Hematopoietic multipotent progenitor cell treated with erythropoietin and hydrocortisone succinate and interleukin-3 and kit ligand, for 6 days (in vitro differentiated cells): ENCODE measurements around the gene RERE.
A peak's percentile ranks its signal among the peaks of the same experiment; 100 is the strongest.
"Not testable (repeated sequence)": the region's sequence is repeated elsewhere in the genome, so short reads cannot be mapped to it uniquely, and the experiment has no call there.

Source experiments
- DNase-seq: peaks from one replicate; pipeline ENCODE4 v3.0.0-alpha.2; 2015

The RERE gene

DNA sequence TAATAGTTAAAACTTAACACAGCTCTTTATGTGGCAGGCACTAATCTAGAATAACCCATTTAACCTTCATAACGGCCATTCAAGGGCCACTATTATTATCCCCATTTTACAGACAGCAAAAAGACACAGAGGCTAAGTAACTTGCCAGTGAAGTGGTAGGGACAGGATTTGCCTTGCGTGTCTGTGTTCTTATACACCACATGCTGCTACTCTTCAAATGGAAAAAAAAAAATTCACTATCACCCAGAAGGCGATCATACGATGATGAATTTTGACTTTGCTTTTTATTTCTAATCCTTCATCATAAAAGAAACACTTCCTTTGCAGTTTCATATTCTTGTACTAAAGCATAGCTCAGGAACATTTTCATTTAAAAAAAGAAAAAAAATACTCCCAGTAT, 65.5 kb downstream of the RERE start:
- DNase-seq: no peak

- DNase-seq: no peak
Observed at GRCh38 chr1:8747879-8748825, 69.3 kb downstream of the RERE start.

GRCh38 chr1:8746554-8746953, 70.9 kb downstream of the RERE start:
- peak; percentile 35 for DNase-seq

GRCh38 chr1:8745749-8746390, 71.6 kb downstream of the RERE start:
- DNase-seq: no peak

- DNase-seq: no peak
Observed at GRCh38 chr1:8745346-8745745, 72.1 kb downstream of the RERE start.

DNA sequence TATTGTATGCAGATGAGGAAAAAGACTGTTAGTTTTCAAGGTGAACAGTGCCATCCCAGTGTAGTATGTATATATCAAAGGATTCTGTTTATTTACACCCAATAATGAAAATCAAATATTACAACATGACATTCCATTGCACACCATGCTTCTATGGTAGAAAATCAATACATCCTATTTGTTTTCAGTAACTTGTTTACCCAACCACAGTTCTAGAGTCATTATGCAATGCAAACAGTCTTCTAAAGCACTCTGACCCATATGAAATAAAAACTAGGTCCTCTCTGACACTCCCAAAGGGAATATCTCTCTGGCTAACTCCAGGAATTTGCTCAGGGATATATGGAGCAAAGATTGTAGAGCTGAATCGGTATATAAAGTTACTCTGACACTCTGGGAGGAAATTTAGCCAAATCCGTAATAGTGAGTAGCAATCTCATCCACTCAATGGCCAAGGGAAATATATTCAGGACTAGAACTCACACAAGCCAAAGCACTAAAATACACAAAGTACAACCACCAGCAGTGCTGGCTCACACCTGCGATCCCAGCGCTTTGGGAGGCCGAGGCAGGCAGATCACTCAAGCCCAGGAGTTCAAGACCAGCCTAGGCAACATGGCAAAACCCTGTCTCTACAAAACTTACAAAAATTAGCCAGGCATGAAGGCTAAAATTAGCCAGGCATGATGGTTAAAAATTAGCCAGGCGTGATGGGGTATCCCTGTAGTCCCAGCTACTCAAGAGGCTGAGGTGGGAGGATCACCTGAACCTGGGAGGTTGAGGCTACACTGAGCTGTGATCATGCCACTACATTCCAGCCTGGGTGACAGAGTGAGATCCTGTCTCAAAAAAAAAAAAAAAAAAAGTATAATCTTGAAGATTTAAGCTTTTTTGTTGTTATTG, 75.2 kb downstream of the RERE start:
- no peak for DNase-seq

DNA sequence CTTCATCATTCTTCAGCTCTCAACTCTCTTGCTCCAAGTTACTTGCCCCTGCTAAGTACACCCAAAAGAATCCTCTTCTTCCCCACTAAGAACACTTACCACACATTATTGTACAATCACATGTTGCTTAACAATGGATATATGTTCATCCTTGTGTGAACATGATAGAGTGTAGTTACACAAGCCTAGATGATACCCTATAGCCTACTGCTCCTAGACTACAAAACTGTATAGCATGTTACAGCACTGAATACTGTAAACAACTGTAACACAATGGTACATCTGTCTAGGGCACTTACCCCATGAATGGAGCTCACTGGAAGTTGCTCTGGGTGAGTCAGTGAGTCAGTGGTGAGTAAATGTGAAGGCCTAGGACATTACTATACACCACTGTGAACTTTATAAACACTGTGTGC, 77.4 kb downstream of the RERE start:
- DNase-seq: no peak

GRCh38 chr1:8739377-8739776, 78.1 kb downstream of the RERE start:
- DNase-seq: peak; percentile 46

GRCh38 chr1:8736927-8737326, 80.5 kb downstream of the RERE start:
- DNase-seq: peak; percentile 19

DNA sequence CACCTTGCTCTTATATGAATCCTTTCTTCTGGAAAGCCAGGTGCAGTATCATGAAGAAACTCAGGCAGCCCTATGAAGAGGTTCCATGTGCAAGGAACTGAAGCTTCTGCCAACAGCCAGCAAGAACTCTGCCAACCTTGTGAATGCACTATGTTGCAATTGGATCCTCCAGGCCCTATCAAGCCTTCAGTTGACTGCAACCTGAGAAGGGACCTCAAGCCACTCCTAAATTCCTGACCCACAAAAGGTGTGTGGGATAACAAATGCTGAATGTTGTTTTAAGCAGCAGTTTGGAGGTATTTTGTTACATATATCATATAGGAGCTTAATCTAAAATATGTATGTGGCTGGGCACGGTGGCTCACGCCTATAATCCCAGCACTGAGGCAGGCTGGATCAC, 84.0 kb downstream of the RERE start:
- DNase-seq: no peak

- no peak for DNase-seq
Observed at GRCh38 chr1:8731162-8731561, 86.3 kb downstream of the RERE start.

DNA sequence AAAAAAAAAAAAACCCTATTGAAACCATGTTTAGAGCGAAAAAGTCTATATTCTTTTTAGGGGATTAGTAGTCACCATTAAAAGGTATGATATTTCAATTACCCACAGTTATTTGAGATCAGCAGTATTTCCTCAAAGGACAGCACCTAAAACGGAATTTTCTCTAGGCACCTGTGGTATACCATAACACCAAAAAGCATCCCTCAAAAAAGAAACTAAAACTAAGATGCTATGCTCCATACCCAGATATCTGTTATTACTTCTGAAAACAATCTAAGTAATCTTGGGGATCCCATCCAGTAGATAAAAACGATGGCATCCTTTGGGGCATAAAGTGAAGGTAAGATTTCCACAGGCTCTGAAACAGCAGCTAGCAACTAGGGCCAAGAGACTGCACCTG, 89.0 kb downstream of the RERE start:
- DNase-seq: no peak

GRCh38 chr1:8727809-8728213, 89.6 kb downstream of the RERE start:
- DNase-seq: no peak

DNA sequence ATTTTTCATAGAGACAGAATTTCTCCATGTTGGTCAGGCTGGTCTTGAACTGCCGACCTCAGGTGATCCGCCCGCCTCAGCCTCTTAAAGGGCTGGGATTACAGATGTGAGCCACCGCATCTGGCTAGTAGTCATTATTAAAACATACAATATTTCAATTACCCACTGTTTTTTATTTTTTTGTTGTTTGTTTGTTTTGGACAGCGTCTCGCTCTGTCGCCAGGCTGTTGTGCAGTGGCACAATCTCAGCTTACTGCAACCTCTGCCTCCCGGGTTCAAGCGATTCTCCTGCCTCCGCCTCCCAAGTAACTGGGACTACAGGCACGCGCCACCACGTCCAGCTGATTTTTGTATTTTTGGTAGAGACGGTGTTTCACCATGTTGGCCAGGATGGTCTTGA, 90.1 kb downstream of the RERE start:
- not testable (repeated sequence) for DNase-seq

- not testable (repeated sequence) for DNase-seq
Observed at GRCh38 chr1:8726801-8727186, 90.6 kb downstream of the RERE start.

GRCh38 chr1:8723010-8723409, 94.4 kb downstream of the RERE start:
- DNase-seq: no peak

DNA sequence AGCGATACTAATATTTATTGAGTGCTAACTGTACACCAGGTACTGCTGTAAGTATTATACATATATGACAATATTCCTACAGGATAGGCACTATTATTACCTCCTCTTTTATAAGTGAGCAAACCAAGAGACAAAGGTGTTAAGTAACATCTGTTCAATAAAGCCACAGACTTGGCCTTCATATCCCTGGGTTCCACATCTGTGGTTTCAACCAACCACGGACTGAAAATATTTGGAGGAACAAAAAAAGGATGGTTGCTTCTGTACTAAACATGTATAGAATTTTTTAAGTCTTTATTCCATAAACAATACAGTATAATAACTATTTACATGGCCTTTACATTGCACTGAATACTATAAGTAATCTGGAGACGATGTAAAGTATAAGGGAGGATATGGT, 95.1 kb downstream of the RERE start:
- no peak for DNase-seq

GRCh38 chr1:8721679-8722324, 95.6 kb downstream of the RERE start:
- DNase-seq: peak; percentile 83

DNA sequence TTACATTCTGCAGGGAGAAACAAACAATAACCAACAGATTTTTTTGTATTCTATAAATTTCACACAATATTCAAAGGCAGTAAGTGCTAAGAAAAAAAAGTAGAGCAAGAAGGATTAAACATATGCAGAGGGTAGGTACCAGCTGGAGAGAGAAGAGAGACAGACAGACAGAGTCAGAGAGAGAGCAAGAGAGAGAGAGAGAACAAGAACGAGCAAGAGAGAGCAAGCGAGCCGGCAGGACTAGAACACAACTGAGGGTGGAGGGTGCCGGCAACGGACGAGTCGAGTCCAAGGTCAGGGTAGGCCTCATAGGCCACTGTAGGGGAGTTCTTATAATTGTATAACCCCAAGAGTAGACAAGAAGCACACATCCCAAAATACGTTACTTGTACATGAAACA, 97.1 kb downstream of the RERE start:
- DNase-seq: no peak

- peak; percentile 36 for DNase-seq
Observed at GRCh38 chr1:8718850-8719361, 98.5 kb downstream of the RERE start.

DNA sequence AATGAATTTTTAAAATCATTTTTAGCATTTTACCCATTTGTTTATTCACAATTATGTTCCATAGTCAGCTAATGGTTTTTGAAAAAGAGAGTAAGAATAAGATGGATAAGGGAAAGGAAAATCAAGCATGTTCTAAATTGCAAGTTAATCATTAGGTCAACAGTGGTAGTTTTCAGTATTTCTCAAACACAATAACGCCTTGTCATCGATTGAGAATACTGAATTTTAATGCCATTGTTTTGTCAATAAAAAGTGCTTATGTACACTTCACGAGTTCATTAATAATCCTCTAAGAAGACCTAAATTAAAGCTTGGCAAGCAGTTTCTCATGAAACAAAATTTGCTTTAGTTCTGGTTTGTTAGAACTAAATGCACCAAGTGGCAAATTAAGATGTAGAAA, 100.3 kb downstream of the RERE start:
- no peak for DNase-seq

DNA sequence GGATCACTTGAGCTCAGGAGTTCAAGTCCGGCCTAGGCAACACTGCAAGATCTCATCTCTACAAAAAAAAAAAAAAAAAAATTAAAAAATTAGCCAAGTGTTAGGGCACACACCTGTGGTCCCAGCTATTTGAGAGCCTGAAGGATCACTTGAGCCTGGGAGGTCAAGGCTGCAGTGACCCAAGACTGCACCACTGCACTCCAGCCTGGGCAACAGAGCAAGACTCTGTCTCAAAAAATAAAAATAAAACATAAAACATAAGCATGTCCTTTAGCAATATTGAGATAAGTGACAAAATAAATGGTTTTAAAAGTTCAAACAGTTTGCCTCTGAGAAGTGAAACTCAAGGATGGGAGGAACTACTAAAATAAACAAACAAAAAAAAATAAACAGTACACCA, 101.2 kb downstream of the RERE start:
- DNase-seq: no peak

DNA sequence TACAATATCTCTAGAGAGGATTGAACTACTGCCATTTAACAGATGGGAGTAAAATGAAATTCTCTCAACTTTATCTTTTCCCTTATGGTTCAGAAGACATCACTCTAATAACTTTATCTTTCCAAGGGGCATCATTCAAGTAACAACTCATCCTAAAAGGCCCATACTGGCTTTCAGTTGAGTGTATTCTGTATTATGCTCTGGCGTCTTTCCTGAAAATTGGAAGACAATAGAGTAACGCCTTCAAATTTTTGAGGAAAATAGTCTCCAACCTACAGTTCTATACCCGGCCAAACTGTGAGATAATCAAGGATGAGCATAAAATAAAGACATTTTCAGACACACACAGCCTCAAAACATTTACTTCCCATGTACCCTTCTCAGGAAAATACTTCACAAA, 103.3 kb downstream of the RERE start:
- no peak for DNase-seq
